HG02610 (cell line): ENCODE data around the gene FTMT.
"Not testable (repeated sequence)": the region's sequence is repeated elsewhere in the genome, so short reads cannot be mapped to it uniquely, and the experiment has no call there.

Experiments
- ATAC-seq: cut with Tn5 transposase; IDR thresholded peaks from one replicate; pipeline ENCODE4 v1.9.1; 2021; ENCODE audit warnings: mild to moderate bottlenecking, moderate library complexity; ENCODE audit not compliant: unreplicated experiment

FTMT gene

DNA sequence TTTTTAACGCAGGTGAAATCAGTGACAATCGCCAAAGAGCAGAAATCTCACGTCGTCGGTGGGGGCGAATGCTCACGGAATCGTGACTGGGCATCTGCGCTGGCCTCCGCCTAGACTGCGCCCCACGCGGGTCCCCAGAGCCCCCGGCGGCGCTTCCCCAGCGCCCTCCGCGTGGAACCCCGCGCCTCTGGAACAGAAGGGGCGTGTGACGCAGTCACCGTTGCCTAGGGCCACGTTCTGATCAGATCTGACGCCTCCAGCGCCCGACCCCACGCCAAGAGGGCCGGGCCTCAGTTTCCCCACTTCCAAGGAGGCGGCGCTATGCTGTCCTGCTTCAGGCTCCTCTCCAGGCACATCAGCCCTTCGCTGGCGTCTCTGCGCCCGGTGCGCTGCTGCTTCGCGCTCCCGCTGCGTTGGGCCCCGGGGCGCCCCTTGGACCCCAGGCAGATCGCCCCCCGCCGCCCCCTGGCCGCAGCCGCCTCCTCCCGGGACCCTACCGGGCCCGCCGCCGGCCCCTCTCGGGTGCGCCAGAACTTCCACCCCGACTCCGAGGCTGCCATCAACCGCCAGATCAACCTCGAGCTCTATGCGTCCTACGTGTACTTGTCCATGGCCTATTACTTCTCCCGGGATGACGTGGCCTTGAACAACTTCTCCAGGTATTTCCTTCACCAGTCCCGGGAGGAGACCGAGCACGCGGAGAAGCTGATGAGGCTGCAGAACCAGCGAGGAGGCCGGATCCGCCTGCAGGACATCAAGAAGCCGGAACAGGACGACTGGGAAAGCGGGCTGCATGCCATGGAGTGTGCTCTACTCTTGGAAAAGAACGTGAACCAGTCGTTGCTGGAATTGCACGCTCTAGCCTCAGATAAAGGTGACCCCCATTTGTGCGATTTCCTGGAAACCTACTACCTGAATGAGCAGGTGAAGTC lies at the start of gene FTMT:
Gene FTMT (plus strand): TSS at position 240 of the 932 bp plus-strand sequence. CDS start 82 bp downstream, at position 322.
- ATAC-seq, result no peak

- ATAC-seq, result not testable (repeated sequence)
Measured at GRCh38 chr5:121805251-121805650, 46.4 kb upstream of the FTMT start.

DNA sequence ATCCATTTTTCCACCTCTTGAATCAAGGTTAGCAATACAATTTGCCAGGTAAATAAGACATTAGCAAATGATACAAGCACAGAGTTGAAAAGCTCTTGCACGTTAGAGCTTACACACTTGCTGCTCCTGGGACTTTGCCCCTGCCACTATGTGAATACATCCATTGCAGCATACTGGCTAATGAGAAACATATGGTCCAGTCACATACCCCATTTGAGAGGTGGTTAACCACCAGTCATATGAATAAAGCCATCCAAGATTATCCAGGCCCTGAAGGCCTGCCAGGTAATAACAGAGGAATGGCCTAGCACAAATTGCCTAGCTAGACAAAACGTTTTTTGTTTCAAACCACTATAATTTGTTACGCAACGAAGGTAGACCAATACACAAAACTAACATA lies 45.8 kb upstream of the FTMT start:
- no peak for ATAC-seq

GRCh38 chr5:121816164-121816563 lies 35.5 kb upstream of the FTMT start:
- no peak for ATAC-seq

DNA sequence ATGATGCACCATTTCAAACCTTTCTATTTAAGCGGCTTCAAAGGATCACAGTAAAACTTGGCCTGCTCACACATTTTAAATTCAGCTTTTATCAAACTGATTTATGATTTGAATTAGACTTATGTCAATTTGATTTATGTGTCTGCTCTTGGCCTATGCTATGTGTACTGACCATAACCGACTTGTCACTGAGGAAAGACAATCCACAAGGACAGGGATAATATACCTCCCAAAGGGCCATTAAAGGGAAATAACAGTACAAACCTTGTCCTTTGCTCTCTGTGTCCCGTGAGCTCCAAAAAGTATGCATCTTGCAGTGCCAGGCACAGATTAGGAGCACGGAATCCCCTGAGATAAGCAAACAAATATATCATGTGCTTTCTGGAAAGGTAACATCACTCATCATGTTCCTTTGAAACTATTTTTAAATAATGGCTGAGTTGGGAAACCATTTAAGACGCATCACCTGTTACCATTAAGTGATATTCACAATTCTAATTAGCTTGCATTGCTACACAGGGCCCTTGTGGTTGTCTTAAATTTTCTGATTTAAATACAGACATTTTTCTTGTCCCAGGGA lies 31.9 kb upstream of the FTMT start:
- no peak for ATAC-seq

DNA sequence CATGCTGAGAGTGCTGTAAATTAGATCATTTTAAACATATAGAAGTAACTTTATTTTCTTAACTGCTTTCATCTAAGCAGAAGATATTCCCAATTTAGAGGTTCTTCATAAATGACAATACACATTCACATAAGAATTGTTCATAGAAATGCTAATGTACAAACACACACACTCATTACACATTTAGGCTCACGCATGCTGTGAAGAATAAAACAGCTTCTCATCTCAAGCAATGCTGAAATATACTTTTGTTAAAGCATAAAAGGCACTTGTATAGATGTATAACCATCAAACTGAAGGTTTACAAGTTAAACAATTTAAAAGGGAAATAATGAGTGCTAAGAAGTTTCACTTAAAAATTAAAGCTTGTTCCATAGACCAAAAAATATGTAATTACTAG lies 18.1 kb upstream of the FTMT start:
- ATAC-seq, result no peak

- no peak for ATAC-seq
Measured at GRCh38 chr5:121834021-121834420, 17.7 kb upstream of the FTMT start.

DNA sequence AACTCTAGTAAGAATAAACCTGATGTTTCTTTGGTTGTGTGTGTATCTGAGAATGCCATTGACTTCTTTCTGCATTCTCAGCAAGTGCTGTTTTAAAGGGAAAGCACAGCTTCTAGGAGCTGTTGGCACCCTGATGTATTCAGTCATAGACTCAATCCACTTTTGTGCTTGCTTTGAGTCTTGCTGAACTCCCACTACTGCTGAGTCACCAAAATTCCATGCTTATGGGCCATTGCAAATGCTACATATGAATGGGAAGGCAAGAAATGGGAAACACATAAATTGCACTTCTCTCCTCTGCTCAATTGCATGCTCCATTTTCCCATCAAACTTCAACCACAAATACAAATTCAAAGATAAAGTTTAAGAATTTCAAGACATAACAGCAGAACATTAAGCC lies 9.8 kb upstream of the FTMT start:
- ATAC-seq, result no peak

- no peak for ATAC-seq
Measured at GRCh38 chr5:121850272-121850671, 1.4 kb upstream of the FTMT start.

DNA sequence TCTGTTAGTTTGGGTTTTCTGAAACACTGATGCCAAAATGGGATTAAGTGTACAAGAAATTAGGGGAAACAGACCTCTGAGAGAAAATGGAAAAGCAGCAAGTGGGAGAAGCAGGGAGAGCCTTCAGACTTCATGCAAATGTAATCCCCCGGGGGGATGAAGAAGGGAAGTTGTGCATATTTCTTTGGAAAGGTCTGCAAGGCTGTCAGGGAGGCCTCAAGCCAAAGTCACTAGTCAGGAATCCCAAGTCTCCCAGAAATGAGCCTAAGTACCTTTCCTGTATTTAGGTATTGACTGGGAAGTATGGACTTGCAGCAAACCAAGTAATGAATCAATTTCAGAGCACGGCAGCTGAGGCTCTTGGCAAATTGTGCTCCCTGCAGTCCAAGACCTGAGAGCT lies 2.2 kb downstream of the FTMT start:
- ATAC-seq, result no peak

DNA sequence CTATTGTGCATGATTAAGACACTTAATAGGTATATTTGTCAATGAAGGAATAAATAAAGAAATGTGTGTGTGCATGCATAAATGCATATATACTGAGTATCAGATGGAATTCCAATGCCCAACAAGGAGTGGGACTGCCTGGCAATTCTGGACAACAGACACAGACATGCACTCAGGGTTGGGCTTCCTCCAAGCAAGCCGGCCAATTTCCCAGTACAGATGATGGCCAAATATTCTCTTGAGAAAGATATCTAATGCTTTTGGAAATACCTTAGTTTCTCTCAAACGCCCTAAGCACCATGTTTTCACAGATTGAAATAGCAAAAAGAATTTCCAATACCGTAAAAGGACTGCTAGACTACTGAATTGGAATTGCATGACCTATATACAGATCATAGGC lies 11.1 kb downstream of the FTMT start:
- no peak for ATAC-seq

- no peak for ATAC-seq
Measured at GRCh38 chr5:121863753-121864285, 12.1 kb downstream of the FTMT start.

GRCh38 chr5:121867403-121867802 lies 15.7 kb downstream of the FTMT start:
- no peak for ATAC-seq

DNA sequence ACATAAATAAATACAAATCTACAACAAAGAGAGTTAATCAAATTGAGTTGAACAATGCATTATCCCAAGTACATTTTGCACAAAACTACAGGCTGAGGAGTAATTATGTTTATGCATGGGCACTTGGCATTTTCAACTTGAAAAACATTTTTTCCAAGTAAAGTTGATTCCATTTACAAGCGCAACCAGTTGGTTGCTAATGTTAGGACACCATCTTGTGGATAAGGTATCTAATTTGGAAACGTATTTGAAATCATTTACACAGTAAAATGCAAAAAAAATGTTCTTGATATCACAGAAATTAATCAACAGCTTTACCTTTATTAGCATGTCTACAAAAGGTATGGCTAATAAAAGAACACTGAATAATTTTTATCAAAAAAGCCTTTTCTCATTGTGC lies 18.8 kb downstream of the FTMT start:
- no peak for ATAC-seq

DNA sequence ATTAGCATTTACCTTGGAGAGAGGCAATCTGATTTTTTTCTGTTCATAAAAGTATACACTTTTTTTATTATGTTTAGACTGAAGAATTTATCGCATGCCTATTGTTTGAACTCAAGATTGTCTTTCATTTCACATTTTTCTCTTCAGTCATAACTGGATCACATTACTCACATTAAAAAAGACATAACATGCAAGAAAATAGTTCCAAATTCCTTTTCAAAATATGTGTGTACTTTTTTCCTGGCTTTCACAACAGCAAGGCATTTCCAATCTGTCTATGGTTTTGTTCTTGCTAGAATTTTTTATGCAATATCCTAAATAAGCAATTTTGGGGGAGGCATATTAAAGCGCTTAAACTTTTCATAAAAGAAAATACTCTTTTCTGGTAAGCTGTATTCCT lies 21.2 kb downstream of the FTMT start:
- ATAC-seq, result no peak

DNA sequence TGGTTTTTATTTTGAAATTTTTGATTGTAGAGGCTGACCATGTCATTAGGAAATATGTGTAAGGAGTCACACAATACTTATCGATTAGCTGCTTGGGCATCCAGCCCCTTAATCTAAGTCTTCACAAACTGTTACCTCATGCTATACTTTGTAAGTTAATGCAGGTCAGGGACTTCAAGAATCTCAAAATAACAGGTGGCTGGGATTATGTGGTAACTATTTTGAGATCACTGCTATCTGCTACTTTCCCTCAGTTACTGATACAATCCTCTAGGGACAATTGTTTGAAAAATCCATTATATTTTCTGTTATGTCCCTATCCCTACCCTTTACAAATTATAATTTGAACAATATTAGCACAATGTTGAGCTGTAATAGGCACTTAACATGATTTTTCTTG lies 21.7 kb downstream of the FTMT start:
- no peak for ATAC-seq

- ATAC-seq, result no peak
Measured at GRCh38 chr5:121885630-121886029, 33.9 kb downstream of the FTMT start.

DNA sequence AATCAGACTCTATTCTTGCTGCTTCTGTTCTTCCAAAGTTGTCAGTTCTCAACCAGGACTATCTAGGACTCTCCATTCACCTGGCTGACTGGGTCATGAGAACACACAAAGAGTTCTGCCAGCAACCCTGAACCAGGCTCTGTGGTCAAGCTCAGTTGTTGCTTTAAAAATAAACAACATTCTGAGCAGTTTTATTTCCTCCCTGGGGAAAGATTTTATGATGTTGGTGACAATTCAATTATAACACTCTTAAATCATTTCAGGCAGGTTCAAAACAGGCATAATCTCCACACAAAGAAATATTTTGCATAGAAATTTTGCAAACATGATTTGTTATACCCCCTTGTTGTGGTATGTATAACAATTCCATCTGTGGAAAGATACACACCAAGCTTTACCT lies 36.0 kb downstream of the FTMT start:
- ATAC-seq, result no peak

- no peak for ATAC-seq
Measured at GRCh38 chr5:121890297-121890858, 38.7 kb downstream of the FTMT start.

- ATAC-seq, result no peak
Measured at GRCh38 chr5:121897341-121897740, 45.7 kb downstream of the FTMT start.

DNA sequence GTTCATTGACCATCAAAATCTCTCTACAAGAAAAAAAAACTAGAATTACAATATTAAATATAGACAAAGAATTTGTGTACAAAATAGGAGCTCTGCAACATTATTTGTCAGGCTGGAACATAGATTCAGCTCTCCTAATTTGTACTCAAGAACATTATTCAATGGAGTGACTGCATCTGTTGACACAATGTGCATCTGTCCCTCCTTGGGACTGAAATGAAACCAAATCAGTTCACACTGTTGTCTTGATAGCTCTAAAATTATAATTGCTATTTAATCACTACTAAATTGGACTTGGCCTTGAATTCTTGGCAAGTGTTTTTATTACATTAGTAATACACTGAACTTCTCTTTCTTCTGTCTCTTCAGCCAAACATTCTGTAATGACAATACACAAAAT lies 47.7 kb downstream of the FTMT start:
- ATAC-seq, result no peak
